BJ (cell line): ENCODE results near the gene ATP5F1C. TPM values are rescaled to one million over a fixed set of nuclear protein-coding genes. Genes with fewer than 3 reads are reported as not detected.

Experiments
- CTCF ChIA-PET: fragments of 350-600 bp; formaldehyde crosslinking; extraction: SDS; loops from one replicate; lab custom pipeline; 2021; ENCODE audit warnings: antibody characterized with exemption, inconsistent platforms; lab: Yijun Ruan, JAX
- POLR2A ChIA-PET: fragments of 300-600 bp; sonication (Branson Sonifier 250); formaldehyde crosslinking; extraction: SDS; loops from one replicate; lab custom pipeline; 2021; ENCODE audit warnings: antibody characterized with exemption; lab: Charles Lee
- DNase-seq: peaks from one replicate; pipeline ENCODE4 v3.0.0-alpha.2; 2011; ENCODE audit warnings: low read depth
- H3K27me3 ChIP-seq: 2 replicates; pipeline ENCODE4 v1.6.0; 2011; ENCODE audit warnings: low read length; ENCODE audit not compliant: control insufficient read depth, insufficient read depth
- H3K36me3 ChIP-seq: 2 replicates; pipeline ENCODE4 v1.5.1; 2011; ENCODE audit warnings: low read length; ENCODE audit not compliant: control insufficient read depth, insufficient read depth
- H3K4me3 ChIP-seq: 2 replicates; pipeline ENCODE4 v1.5.1; 2011; ENCODE audit warnings: low read depth, mild to moderate bottlenecking, control low read depth, low read length
- polyA plus RNA-seq: library from polyadenylated mRNA; depleted of rRNA; stranded (reverse); fragments of >200 nt; gene quantifications from 2 replicates; pipeline ENCODE4 v1.2.3, GENCODE V29; 2011
- TF ChIP-seq, protein P1 (sequence below): IDR thresholded peaks from 2 replicates; pipeline ENCODE4 v1.5.1; 2011; ENCODE audit warnings: low read depth, mild to moderate bottlenecking, control low read depth, inconsistent platforms, low read length, moderate library complexity; ENCODE audit not compliant: insufficient read depth

ATP5F1C gene
- polyA plus RNA-seq, 1 experiment = 217 TPM

DNA sequence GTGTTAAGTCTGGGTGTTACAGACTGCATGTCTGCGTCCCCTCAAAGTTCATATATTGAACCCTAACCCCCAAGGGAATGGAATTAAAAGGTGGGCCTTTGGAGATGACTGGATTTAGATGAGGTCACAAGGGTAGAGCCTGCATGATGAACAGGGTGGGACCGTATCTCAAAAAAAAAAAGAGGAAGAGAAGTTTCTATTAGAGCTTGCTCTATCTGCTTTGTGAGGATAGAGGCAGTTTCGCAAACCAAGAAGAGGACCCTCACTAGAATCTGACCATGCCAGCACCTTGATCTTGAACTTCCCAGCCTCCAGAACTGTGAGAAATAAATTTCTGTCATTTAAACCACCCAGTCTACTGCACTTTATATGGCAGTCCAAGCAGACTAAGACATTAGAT is 1.5 kb upstream of the ATP5F1C start:
- CTCF ChIA-PET = no interaction called here
- no peak for DNase-seq
- Histone ChIP-seq H3K36me3 (no peaks in the 10 kb centered on the region; the same call in none of the 2 replicates), H3K27me3 (no peaks in the 10 kb centered on the region), H3K4me3 (no peak overlapping the region; the same call in 1 of the 2 replicates)
- POLR2A ChIA-PET = no interaction called here
- TF ChIP-seq, protein P1, sequence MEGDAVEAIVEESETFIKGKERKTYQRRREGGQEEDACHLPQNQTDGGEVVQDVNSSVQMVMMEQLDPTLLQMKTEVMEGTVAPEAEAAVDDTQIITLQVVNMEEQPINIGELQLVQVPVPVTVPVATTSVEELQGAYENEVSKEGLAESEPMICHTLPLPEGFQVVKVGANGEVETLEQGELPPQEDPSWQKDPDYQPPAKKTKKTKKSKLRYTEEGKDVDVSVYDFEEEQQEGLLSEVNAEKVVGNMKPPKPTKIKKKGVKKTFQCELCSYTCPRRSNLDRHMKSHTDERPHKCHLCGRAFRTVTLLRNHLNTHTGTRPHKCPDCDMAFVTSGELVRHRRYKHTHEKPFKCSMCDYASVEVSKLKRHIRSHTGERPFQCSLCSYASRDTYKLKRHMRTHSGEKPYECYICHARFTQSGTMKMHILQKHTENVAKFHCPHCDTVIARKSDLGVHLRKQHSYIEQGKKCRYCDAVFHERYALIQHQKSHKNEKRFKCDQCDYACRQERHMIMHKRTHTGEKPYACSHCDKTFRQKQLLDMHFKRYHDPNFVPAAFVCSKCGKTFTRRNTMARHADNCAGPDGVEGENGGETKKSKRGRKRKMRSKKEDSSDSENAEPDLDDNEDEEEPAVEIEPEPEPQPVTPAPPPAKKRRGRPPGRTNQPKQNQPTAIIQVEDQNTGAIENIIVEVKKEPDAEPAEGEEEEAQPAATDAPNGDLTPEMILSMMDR = no peak

DNA sequence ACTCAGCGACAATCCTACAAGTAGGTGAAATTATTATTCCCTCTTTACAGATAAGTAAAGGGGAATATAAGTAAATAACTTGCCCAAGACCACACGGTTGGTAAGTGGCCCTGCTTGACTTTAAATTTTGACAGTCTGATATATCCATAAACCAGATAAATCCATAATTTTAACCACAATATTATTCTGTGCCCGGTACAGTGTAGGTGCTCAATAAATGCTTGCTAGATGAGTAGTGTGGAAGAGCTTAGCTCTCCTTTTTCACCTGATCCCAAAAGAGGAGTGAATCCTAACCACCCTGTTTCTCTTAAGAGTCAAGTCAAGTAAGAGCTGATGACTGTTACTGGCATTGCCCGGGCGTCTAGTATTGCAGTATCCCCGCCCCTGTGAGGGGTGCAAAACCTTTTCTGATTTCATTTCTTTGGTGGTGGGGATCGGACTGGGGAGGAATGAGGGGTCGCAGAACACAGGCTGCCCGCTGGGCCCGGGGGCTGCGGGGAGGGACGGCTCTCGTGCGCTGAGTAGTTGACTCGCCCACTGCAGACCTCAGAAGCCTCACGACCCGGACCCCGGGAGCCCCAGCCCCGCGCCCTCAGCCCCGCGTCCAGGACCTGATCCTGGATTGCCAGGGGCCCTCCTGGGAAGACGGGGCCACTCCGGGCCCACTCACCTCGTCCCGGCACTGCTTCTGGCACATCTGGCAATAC is 674 bp upstream of the ATP5F1C start:
- ChIA-PET CTCF (interaction anchor here (0.5 kb wide), 2 partner anchors 22 to 33 kb away, joined by 3 read pairs; no protein-coding TSS in a partner anchor), POLR2A (interaction anchor here (1.1 kb wide), 1 partner anchor 11 kb away, joined by 6 read pairs; no protein-coding TSS in a partner anchor)
- DNase-seq = no peak
- peak overlapping the region; percentile 74 for H3K4me3 ChIP-seq
- H3K36me3 ChIP-seq = no peaks in the 10 kb centered on the region; the same call in none of the 2 replicates
- TF ChIP-seq, protein P1 = no peak
- H3K27me3 ChIP-seq = no peaks in the 10 kb centered on the region

DNA sequence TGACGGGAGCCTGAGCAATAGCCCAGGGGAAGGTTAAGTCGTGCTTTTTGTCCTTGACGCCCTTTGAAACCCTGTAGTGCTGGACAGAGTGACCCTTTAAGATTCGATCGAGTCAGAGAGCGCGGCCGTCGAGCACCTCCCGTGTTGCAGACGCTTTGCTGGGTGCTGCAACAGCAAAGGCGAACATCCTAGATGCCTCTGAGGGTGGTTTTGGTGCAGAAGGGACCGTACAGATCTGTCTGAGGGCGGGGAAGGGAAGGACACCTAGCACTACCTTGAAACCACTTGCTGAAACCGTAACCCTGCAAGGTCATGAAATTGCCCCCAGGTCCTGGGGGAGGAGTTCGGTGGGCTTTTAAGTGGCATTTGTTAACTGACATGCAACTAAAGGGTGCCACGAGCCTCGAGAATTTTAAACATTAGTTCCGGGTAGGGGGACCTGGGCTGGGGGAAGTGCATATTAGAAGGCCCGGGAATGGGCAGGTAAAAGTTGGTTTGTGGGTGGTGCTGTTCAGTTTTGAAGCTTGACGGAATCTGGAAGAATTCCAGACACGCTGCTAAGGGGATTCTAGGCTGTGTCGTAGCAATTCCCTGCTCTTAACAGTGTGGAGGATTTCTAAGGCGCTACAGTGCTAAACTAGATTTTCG is 786 bp downstream of the ATP5F1C start:
- Histone ChIP-seq H3K27me3 (no peaks in the 10 kb centered on the region), H3K36me3 (no peaks in the 10 kb centered on the region; the same call in none of the 2 replicates), H3K4me3 (peak overlapping the region; percentile 74)
- DNase-seq = no peak
- TF ChIP-seq, protein P1 = no peak
- ChIA-PET CTCF (no interaction called here), POLR2A (interaction anchor here (1.1 kb wide), 1 partner anchor 9 kb away, joined by 6 read pairs; no protein-coding TSS in a partner anchor)

DNA sequence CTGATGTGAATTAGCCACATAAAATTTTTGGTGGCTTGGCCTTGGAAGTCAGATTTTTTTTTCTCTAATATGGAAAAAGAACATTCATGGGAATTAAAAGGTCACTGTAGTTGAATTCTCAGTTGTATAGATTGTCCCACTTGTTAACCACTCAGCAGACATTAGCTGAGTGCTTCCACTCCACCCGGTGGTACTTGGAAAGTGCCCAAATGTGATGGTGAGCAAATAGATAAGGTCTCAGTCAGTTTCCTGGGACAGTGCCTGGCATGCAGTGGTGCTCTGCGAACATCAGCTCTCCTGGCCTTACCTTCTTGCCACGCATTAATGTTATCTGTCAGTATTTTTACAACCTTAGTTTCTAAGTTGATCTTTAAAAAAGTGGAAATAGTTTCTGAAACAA is 1.4 kb downstream of the ATP5F1C start:
- DNase-seq = no peak
- ChIA-PET CTCF (no interaction called here), POLR2A (no interaction called here)
- TF ChIP-seq, protein P1 = no peak
- H3K27me3 ChIP-seq = no peaks in the 10 kb centered on the region
- peak overlapping the region; percentile 74 for H3K4me3 ChIP-seq
- H3K36me3 ChIP-seq = no peaks in the 10 kb centered on the region; the same call in none of the 2 replicates

DNA sequence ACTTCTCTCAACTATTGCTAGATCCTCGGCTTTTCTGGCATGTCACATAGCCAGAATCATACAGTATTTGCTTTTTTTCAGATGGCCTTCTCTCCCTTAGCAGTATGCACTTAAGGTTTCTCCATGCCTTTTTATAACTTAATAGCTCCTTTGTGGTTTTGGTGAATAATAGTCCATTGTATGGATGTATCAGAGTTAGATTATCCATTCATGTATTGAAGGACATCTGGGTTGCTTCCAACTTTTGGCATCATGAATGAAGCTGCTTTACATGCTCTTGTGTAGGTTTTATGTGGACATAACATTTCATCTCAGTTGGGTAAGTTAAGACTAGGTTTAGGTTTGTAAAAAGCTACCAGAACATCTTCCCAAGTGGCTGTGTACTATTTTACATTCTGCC is 4.6 kb downstream of the ATP5F1C start:
- POLR2A ChIA-PET = no interaction called here
- CTCF ChIA-PET = no interaction called here
- Histone ChIP-seq H3K4me3 (no peak overlapping the region), H3K36me3 (no peaks in the 10 kb centered on the region; the same call in 1 of the 2 replicates), H3K27me3 (no peaks in the 10 kb centered on the region)
- TF ChIP-seq, protein P1 = no peak
- no peak for DNase-seq
